ENCODE results near the gene RSPO3.
"Not testable (repeated sequence)": the region's sequence is repeated elsewhere in the genome, so short reads cannot be mapped to it uniquely, and the experiment has no call there.

RSPO3 gene, protein sequence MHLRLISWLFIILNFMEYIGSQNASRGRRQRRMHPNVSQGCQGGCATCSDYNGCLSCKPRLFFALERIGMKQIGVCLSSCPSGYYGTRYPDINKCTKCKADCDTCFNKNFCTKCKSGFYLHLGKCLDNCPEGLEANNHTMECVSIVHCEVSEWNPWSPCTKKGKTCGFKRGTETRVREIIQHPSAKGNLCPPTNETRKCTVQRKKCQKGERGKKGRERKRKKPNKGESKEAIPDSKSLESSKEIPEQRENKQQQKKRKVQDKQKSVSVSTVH

DNA sequence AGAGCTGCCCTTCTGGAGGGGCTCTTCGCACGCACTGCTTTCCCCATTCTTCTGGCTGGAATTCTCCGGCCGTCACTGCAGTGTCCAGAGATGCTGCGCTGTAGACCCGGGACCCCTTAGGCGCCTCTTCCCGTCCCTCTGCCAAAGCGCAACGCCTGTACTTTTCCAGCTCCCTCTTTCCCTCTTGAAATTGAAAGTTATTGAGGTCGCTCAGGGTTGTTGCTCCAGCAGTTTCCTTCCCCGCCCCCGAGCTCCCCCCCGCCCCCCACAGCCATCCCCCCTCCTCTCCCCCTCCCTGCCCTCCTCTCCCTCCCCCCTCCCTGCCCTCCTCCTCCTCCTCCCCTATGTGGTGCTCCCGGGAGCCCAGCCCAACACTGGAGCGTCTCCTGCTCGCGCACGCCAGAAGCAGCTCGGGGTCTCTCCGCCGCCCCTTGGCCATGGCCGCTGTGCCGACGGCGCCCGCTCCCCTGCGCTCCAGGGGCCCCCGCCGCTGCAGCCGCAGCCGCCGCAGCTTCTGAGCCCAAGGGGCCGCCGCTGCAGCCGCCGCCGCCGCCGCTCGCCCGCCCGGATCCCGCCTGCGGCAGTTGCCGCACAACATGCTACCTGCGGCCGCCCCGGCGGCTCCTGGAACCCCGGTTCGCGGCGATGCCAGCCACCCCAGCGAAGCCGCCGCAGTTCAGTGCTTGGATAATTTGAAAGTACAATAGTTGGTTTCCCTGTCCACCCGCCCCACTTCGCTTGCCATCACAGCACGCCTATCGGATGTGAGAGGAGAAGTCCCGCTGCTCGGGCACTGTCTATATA, at the start of gene RSPO3:
Gene RSPO3 (plus strand): TSS at position 374 of the 804 bp plus-strand sequence. CDS start 522 bp downstream, outside the sequence.
- no peak for DNase-seq (ENCODE audit: low read depth in 2 of 2)

DNA sequence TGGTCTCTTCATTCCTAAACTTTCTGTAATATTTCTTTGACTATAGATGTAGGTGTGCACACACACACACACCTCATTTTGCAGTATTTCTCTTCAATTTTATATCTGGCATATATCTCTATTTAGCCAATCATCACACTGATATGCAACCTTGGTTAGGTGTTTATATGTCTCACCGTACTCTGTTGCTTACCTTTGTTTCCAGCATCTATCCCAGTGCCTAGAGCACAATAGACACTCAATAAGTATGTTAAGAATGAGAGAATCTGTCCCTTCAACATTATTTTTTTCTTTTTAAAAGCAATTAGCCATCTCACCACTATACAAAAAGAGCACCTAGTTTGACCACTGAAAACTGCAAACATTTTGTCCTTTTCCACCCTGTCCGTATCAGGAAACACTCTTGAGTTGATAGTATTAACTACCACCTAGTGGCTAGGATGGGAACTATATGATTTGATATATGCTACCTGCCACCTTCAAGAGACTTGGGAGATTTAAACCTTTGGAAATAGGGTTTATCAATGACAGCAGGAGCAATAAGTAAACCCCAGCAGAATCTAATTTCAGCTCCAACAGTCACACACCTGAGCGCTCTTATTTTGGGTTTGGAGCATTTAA, 48.7 kb upstream of the RSPO3 start:
- no peak for DNase-seq (ENCODE audit: low read depth in 2 of 2)

DNA sequence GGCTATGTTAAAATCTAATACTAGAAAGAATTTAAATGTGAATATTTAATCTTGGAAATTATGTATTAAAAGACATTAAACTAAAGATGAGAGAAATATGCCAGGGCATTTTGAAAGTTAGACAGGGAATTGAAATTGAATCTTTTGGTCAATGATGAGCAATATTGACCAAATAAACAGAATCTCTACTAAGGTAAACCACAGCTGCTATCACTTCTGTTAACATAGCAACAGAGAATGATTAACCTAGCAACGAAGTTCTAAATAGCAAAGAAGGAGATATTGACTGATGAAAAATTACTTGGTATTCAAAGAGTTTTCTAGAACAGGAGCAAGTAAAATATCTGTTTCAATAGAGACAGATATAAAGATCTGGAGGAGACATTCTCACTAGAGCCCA, 45.2 kb upstream of the RSPO3 start:
- DNase-seq (ENCODE audit: low read depth in 2 of 2): no peak

DNA sequence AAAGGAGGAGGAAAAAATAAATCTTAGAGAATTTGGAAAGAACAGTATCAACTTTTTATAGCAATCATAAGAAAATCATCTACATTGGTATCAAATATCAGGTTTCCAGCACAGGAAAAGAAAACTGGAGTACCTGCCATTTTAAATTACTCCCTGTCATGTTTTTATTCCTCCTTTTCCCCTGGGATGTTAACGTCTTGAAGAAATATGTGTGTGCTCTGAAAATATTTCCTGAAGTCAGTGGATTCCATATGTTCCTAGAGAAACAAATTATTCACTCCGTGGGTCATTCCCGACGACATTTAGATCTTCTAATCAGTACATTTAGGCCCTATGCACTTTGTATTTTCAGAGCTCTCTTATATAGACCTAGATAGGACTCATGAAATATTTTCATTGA, 42.0 kb upstream of the RSPO3 start:
- DNase-seq (ENCODE audit: low read depth in 2 of 2): no peak

DNA sequence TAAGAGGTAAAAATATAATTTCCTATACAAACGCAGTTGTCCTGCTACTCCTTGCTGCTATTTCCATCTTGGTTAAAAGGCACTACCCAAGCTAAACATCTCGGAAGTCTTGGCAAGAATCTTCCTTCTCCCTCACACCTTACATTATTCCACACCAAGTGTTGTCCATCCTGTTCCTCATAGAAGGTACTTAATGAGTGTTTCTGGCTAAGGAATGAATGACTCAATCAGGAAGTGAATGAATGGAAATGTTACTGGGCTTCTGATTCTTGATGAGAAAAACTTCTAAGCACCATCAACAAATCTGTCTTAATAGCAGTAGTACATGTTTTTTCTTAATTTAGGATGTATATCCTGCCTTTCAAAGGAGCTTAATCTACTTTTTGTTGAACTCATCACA, 40.6 kb upstream of the RSPO3 start:
- DNase-seq (ENCODE audit: low read depth in 2 of 2): no peak

DNA sequence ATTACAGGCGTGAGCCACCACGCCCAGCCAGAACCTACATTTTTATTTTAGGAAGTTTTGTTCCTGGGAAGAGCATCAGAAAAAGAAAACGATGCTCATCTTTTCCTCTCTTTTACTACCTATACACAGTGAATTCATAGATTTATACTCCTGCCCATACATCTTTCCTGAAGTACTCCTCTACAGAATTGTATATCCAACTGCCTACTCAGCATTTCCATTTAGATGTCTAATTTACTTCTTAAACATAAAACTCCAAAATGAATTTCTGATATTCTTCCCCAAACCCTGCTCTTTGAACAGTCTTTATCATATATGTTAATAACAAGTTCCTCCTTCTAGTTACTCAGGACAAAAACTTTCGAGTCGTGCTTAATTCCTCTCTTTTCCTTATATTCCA, 39.8 kb upstream of the RSPO3 start:
- DNase-seq (ENCODE audit: low read depth in 2 of 2): no peak

DNA sequence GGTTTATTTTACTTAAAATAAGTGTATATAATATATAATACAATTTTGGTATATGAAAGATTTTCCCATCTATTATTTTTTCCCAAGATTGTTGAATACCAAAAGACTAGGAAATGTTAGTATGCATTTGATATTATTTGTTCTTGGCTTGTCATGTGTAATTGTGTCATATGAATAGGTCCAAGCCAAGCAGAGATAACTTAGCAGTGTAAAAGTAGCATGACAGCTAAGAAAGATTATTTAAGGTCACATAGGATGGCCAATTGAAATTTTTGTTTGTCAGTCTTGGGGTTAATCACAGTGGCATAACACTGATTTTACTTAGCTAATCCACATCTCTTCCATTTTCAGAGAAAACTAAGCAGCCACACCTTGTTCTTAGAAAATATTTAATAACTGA, 38.8 kb upstream of the RSPO3 start:
- DNase-seq (ENCODE audit: low read depth in 2 of 2): no peak

DNA sequence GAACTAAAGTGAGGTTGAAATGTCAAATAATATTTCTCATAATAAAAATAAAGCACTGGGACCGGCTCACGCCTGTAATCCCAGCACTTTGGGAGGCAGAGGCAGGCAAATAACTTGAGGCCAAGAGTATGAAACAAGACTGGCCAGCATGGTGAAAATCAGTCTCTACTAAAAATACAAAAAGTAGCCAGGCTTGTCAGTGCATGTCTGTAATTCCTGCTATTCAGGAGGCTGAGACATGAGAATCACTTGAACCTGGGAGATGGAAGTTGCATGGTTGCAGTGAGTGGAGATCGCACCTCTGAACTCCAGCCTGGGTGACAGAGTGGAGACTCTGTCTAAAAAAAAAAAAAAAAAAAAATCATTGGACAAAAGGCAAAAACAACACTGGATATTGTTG, 38.4 kb upstream of the RSPO3 start:
- no peak for DNase-seq (ENCODE audit: low read depth in 2 of 2)

DNA sequence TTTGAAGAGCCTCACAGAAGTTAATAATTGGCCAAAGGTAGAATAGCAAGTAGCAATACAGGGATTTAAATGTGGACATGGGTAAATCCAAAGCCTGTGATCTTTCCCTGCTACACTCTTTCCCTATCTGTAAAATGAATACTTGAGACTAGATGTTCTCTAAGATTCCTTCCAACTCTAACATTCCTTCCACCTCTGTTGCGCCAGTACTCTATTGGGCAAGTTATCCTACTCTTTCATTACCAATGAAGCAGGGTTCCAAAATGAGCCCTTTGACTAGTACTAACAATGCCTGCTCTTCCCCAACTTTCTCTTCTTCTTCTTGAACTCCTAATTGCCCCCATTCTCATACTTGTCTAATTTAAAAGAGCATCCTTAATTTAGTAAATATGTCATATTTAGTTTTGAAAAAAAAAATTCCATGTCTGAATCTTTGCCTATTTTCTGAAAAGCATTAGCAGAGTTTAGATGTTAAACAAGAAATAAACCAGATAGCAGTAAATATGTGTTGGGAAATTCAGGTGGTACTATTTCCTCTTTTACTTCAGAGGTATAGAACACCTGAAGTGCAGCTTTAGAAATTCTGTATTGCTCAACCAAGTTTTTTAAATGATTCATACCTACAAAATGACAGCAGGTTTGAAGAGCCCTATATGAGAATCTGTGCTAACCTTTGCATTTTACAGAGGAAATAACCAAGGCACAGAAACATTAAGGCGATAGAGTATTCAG, 35.1 kb upstream of the RSPO3 start:
- DNase-seq (ENCODE audit: low read depth in 2 of 2): no peak

DNA sequence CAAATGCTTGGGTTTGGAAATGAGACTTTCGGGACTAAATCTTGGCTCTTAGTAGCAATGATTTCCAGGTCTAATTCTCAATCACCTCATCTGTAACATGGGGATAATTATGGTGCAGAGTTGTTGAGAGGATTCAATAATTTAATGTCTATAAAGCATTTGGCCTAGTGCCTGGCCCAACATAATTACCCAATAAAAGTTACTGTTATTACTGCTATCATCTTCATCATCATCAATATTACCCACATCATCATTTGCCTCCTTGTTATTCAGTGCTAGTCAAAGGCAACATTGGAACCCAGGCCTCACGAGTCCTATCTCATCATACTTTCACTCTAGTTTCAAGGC, 34.5 kb upstream of the RSPO3 start:
- DNase-seq (ENCODE audit: low read depth in 2 of 2): no peak

DNA sequence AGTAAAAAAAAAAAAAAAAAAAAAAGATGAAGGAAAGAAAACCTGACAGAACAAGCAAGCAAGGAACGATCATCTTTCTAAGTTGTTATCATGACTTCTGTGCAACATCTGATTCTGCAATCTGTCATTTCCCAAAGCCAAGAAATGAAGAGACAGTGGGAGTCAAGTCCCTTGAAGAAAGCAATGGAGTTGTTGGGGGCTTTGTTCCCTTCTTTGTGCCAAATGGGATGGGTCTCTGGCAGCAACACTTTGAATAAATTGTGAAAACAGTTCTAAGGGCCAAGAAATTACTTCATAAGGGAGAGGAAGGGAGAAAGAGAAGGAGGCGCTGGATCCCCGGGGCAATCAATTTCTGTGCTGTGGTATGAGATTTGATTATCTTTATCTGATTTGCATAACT, 33.3 kb upstream of the RSPO3 start:
- no peak for DNase-seq (ENCODE audit: low read depth in 2 of 2)

DNA sequence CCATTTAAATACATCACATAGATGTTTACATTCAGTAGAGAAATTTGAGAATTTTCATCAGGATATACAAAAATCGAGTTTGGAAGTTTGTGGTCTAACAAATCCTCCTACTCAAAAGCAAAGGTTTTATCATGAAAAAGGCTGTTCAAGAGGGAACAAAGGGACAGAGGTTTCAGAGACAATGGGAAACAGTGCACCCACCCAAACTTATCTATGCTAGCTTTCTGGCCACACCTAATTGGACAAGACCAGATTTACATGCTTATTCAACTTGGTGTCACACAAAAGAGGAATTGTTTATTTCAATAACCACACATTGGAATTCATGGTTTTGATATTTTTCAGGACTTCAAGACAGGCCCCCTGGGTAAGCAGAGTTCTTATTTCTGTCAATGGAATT, 28.4 kb upstream of the RSPO3 start:
- no peak for DNase-seq (ENCODE audit: low read depth in 2 of 2)

DNA sequence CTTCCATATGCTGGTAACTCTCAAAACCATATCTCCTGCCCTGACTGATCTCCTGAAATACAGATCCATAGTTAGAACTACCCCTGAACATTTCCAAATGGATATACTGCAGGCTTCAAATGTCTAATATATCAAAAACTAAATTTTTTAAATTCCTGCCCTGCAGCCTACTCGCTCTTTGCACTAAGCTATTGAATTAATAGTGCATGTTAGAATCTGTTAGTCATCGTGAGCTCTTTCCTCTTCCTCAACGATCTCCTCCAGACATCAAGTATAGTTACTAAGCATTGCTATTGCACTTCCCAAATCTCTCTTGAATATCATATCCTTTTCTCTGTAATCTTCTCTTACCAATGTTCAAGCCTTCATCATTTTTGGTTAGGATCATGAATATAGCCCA, 26.0 kb upstream of the RSPO3 start:
- no peak for DNase-seq (ENCODE audit: low read depth in 2 of 2)

DNA sequence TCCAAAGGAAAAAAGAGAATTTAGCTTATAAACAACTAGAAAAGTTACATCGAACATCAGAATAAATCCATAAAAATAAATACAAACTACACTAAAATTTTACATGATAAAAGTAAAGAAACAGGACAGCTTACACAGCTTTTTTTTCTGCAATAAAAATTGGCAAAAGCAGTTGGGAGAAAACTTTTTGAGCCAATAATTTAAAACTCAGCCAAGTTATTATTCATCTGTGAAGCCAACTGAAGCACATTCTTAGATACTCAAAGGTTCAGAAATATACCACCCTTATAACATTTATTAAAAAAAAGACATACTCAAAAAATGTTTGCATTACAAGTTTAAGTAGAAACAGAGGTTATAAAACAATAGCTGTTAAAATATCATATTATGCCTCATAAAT, 23.7 kb upstream of the RSPO3 start:
- DNase-seq (ENCODE audit: low read depth in 2 of 2): no peak

DNA sequence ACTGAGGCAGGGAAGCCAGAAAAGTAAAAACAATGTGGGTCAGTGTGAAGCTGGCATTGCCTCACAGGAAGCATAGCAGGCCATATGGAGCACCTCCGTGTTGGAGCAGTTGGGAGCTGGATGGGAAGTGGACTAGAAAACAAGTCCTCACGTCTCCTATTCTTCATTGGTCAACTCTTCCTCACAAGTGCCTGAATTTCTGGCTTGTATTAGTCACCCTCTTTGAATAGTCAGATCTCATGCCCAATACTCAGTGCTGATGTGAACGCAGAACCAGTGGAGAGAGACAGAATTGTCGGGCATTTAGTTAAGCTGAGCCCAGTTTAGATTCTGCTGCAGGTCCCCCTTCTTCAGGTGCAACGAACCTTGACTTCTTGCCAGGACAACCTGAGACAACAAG, 22.3 kb upstream of the RSPO3 start:
- no peak for DNase-seq (ENCODE audit: low read depth in 2 of 2)

DNA sequence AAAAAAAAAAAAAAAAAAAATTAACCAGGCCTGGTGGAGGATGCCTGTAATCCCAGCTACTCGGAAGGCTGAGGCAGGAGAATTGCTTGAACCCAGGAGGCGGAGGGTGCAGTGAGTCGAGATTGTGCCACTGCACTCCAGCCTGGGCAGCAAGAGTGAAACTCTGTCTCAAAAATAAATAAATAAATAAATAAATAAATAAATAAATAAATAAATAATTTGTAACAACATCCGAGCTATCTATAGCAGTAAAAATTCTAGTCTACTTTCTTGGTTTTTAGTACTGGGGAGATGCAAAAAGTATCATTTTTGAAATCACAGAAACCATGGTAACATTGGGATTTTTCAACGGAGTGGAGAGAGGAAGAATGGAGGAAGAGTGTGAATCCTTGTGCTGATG, 21.0 kb upstream of the RSPO3 start:
- DNase-seq (ENCODE audit: low read depth in 2 of 2): not testable (repeated sequence)

DNA sequence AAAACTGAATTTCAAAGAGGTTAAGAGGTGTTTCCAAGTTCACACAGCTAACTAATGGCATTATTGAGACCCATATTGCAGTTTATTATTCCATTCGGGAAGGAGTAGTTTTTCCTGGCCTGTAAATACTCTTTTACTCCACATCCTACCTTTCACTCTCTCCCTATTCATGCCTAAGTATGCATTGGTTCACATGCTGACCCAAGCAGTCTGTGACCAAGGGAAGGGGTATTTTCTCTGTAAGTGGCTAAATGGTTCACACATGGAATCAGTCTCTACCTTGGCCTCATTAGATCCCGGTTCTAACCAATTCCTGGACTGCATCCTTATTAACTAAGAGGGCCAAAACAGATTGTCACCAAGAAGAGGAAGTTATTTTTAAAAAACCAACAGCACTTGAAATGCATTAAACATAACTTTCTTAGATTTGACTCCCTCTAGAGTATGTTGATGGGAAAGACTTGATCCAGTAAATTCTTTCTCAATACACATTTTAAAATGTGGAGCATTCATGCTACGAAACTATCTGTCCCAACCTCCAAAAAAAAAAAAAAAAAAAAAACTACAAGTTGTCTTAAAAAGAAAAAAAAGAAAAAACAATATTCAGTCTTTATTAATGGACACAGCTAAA, 17.8 kb upstream of the RSPO3 start:
- no peak for DNase-seq (ENCODE audit: low read depth in 2 of 2)

DNA sequence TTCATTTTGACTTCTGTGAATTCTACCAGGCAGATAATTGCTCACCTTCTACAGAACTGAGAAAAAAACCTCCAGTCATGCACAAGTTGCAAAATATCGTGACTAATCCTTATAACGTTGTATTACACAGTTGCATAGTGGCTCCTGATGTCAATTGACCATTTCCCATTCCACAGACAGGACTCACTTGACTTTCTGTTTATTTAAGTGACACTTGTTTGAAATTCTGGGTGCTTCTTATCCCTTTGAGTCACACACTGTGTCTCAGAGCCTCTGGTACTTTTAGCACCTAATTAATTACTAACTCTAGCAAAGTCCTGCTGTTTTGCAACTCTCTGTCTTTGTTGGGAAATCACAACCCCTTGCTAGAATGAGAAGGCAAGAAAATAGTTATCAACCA, 16.2 kb upstream of the RSPO3 start:
- DNase-seq (ENCODE audit: low read depth in 2 of 2): no peak

DNA sequence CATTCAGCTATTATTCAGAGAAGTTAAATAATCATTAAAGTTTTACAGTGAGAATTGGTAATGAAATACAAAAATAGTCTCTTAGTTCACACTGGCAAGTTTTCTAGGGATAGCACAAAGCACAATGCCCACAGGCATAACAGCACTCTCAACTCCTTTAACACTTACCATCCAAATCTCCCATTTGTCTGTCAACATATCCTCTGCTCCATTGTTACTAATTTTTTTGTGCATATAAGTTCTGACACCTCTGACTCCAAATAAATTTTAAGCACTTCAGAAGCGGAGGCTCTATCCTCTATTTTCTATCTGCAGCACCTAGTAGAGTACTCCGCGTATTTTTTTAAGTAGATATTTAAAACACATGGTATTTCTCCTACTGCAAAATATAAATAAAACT, 15.6 kb upstream of the RSPO3 start:
- DNase-seq (ENCODE audit: low read depth in 2 of 2): no peak

DNA sequence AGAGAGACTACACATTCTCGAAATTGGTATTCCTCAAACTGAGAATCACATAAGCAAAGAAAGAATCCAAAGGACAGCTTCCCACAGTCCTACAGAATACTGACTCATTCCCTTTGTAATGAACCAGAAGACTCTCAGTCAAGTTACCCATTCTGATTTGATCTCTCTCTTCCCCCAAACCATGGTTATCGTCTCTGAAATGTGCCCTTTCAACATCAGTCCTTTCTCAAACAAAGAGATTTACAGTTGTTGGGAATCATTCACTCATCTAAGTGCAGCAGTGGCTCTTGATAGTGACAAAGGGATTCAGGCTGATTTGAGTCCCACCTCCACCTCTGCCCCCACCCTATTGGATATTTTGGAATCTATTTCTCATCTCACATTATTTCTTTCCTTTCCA, 15.0 kb upstream of the RSPO3 start:
- no peak for DNase-seq (ENCODE audit: low read depth in 2 of 2)

DNA sequence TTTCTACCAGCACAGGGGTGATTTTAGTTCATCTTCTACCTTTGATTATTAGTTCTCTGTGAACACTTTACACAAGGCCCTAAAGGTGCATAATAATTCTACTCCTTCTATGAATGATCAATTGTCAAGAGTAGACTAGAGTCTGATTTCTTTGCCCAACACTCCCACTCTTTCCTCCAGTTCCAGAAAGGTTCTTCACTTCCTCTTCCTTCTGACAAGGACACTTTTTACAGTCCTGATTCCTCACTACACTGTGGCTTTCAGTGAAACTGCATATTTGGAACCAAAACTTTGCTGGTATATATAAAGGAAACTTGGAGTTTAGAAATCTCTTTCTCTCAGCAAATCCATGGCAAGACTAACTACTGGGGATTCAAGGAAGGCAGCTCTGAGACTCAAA, 10.6 kb upstream of the RSPO3 start:
- DNase-seq (ENCODE audit: low read depth in 2 of 2): no peak

DNA sequence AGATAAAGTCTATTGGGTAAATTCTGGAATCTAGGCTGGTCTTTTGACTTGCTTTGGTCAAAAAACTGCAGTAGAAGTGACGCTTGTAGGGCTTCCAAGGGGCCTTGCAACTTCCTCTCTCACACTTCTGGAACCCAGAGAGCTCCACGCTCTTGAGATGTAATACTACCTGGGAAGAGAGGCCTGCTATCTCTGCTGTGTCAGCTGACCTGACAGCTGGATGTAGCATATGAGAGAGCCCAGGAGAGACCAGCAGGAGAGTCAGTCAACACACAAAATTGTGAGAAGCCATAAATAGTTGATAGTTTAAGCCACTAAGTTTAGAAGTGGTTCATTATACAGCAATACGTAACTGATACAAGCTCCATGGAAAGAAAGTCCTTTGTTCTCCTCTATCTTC, 7.8 kb upstream of the RSPO3 start:
- no peak for DNase-seq (ENCODE audit: low read depth in 2 of 2)
